Renal cortical epithelial cell (primary cell): Measurements from ENCODE around the gene CELF6. TPM values are rescaled to one million over a fixed set of nuclear protein-coding genes. Genes with fewer than 3 reads are reported as not detected.
A peak's percentile ranks its signal among the peaks of the same experiment; 100 is the strongest.

Experiments used
- DNase-seq: peaks from one replicate; pipeline ENCODE4 v3.0.0-alpha.2; 2011; ENCODE audit warnings: low read depth
- total RNA-seq: library from RNA; depleted of rRNA; stranded (reverse); fragments of >200 nt; gene quantifications from 2 replicates; pipeline ENCODE4 v1.2.3, GENCODE V29; 2014

The CELF6 gene
- total RNA-seq, 1 donor from 2014 or later = 0.15 TPM

DNA sequence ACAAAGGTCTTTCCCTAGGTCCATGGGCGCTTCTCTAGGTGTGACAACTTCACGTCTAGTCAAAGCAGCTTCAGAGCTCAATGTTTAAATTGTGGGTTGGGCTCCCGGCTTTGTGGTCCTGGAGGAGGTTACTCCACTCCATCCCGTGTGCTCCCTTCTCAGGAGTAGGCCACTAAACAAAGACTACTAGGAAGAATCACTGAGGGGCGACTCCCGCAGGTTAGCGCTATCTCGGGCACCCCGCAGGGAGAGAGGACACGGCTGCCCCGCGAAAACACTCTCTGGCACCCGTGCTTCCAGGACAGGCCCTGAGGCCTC lies 48.1 kb downstream of the CELF6 start:
- peak; percentile 6 for DNase-seq

DNA sequence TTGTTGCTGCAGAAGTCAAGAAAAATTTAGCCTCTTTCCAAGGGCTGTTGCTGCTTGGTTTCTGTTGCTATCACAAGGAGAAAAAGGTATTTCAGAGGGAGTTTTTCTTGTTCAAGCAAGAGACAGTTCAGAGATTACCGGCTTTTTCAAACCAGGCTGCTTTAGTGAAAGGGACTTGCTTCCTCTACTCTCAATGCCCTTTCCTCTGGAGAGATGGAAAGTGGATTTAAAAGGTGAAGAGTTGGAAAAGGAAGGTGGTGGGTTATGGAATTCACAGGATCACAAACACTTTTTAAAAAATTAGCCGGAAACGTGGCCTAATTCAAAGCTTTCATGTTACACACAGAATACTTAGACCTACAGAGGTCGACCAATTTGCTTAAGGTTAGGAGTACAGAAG lies 48.7 kb downstream of the CELF6 start:
- DNase-seq = no peak

- DNase-seq = no peak
Measured at GRCh38 chr15:72269739-72270138, 50.2 kb downstream of the CELF6 start.

DNA sequence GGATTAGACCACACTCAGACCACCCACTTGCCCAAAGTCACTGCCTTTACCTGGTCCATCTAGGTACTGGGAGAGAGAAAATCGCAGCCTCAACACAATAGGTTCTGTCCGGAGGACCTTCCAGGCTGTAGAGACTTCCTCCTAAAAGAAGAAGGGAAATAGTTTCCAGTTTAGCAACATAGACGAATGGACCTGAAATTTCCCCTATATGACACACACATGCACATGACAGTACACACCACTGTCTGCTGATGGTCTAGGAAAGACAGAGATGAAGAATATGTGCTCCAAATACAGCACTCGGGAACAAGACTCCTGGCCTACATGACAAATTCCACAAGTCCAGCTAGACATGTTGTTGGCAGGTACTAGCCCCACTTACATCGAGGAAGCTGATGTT lies 54.9 kb downstream of the CELF6 start:
- DNase-seq = no peak

- no peak for DNase-seq
Measured at GRCh38 chr15:72252663-72253299, 67.2 kb downstream of the CELF6 start.

DNA sequence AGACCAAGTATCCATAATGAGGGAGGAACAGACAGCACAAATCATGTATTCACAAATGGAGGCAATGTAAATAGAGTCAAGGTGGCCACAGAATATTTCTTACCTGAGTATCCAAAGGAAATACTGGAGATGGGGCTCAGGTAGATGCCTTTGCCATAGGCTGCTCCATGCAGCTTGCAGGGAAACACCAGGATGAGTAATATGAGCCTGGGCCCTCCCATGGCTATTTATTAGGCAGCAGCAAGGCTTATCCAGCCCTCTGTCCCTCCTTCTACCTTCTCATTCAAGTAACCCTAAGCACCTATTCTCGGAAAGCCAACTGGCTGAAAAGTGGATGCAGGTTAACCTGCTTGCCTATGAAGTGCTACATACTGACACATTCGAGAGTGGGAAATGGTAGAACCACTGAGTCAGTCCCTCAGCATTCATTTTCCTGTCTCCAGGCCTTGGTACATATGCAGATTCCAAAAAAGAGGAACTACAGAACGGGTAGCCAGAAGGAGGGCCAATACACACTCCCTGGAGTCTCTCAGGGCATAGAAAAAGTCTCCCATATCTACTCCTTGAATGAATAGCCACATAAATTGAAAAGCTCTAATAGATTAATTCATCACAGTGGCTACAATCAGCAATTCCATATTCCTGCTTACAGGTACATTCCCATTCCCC lies 70.7 kb downstream of the CELF6 start:
- DNase-seq = no peak

DNA sequence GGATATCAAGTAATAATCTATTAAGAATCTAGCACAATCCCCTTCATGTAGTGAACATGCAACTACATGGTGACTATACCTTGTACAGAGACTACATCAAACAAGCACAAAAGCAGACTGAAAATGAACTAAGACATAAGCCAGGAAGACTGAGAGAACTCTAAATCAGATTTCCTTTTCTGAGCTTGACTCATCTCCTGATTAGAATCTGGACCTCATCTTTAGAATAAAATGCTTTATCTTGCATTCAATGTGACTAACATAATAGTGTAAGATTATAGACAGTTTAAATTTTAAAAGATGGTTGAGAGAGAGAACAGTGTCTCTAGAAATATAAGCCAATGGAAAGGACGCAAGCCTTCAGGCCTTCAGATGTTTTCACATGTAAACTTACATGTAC lies 71.4 kb downstream of the CELF6 start:
- DNase-seq = no peak

- no peak for DNase-seq
Measured at GRCh38 chr15:72242775-72243370, 77.1 kb downstream of the CELF6 start.

GRCh38 chr15:72239652-72240051 lies 80.3 kb downstream of the CELF6 start:
- no peak for DNase-seq

DNA sequence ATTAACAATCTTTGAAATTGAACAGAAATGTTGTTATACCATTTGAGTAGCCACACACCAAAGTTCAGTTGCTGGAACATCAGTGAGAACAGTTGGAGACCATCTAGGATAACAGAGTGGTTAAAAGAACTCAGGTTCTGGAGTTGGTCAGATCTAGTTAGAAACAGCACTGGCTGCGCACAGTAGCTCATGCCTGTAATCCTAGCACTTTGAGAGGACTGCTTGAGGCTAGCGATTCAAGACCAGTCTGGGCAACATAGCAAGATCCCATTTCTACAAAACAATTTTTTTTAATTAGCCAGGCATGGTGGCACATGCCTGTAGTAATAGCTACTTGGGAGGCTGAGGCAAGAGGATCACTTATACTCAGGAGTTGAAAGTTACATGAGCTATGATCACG lies 81.4 kb downstream of the CELF6 start:
- no peak for DNase-seq

DNA sequence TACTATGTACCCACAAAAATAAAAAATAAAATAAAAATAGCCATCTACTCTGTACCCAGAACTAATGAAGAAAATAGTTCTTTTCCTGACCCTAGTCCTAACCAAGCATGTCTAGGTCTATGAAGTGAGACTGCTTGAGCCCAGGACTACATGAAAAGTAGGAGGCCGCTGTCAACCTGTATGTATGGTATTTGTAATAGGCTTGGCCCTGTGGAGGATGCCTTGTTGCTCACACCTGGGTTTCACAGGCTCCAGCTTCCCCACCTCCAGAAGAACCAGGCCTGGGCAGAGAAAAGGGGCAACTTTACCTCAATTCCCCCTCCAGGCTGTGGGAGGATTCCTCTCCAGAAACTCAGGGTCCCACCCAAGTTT lies 82.1 kb downstream of the CELF6 start:
- DNase-seq = peak; percentile 33

DNA sequence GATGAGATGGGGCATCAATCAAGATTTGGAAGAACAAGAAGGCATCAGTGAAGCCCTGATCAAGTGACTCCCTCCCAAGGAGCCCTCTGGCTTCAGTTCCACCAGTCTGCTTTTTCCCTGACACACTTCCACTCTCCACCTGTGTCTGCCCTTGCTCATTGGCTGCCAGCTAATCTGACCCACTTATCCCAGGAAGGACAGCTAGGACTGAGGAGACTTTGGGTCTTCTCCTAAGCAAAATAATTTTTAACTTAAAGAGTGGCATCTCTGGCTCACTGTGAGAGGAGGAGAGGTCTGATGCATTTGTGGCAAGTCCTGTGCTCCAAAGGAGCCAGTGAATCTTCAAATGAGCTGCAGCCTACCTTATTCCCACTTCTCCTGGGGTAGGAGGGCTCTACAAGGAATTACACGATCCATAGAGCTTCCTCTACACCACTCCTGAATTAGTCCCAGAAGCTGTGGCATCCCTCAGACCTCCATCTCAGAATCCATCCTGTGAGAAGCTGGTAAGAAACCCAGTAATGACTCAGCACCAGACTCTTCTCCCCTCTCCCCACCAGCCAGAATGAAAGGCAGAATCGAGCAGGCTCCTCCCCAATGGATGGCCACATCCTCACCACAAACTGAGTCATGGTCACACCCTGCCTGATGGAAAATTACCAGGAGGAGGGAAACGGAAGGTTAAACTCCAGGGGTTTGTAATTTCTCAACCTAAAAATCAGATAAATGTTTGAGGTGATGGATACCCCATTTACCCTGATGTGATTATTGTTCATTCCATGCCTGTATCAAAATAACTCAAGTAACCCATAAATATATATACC lies 82.7 kb downstream of the CELF6 start:
- peak; percentile 97 for DNase-seq

DNA sequence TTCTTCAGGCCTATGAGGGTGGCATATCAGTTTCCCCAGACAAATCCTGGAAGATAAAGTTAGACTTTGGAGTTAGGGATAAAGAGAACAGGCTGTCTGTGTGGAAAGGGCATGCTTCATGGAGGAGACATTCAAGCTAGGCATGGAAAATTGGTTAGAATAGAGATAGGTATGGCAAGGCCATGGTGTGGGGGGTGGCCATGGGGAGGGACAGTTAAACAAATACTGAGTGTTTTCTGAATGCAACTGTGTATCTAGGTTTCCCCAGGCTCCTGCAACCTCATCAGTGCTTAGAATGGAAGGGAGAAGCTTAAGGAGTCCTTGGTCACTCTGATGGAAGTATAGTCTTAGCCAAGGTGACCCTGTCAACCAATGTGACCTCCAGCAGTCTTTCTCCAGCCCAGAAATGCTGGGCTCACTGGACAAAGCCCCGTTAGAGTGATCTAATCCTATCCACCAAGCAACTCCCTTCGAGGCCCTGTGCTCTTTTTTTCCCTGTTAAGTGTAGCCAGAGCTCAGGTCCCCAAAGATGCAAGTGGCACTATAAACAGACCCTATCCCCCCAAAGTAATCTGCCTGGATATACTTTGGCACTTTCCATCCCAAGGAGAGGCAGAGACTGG lies 83.5 kb downstream of the CELF6 start:
- no peak for DNase-seq

DNA sequence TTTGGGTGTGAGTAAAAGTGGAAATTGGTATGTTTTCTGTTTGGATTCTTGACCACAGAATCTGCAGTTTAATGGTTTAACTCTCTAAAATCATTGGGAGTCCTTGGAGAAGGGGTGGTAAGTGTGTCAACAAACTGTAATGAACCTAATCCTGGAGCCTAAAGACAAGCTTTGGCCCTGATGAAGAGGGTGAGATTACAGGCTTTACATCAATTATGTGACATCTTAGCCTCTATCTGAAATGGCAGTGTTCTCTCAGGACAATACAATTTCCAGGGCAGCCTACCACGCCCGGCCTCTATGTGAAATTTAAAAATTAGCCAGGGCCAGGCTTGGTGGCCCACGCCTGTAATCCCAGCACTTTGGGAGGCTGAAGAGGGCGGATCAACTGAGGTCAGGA lies 84.7 kb downstream of the CELF6 start:
- DNase-seq = peak; percentile 32

Other genes with a start within 250 kb of the CELF6 start
- gene MYO9A, start 202.0 kb downstream of the CELF6 start, total RNA-seq = 31.8 and 111 TPM in 2 replicates
- gene SENP8, start 201.8 kb downstream of the CELF6 start, total RNA-seq = 2.6 and 5.6 TPM in 2 replicates
- gene GRAMD2A, start 122.4 kb downstream of the CELF6 start, total RNA-seq = 0.52 and 1.8 TPM in 2 replicates
- gene PKM, start 89.0 kb downstream of the CELF6 start, total RNA-seq = 3,079 and 5,384 TPM in 2 replicates
- 13.9 and 22.3 TPM in 2 replicates for gene PARP6, start 47.6 kb downstream of the CELF6 start, total RNA-seq
- gene HEXA, start 55.9 kb upstream of the CELF6 start, total RNA-seq = 48.4 and 64.6 TPM in 2 replicates
- not detected in 2 replicates for gene TMEM202, start 78.1 kb upstream of the CELF6 start, total RNA-seq
- 16.8 and 67.4 TPM in 2 replicates for gene ARIH1, start 154.2 kb upstream of the CELF6 start, total RNA-seq